ENCODE measurements around the gene PEPD.

PEPD gene

GRCh38 chr19:33554391-33554790, 32.8 kb upstream of the PEPD start:
- H3K27ac ChIP-seq = no peak overlapping the region
- TF ChIP-seq CTCF (IDR thresholded peaks at IDR 0.05) = no peak
- no peak for TF ChIP-seq ZFX (IDR thresholded peaks at IDR 0.05; ENCODE audit: borderline replicate concordance)

- TF ChIP-seq ZFX (IDR thresholded peaks at IDR 0.05; ENCODE audit: borderline replicate concordance) (no peak), CTCF (IDR thresholded peaks at IDR 0.05) (no peak)
- no peak overlapping the region for H3K27ac ChIP-seq
Observed at GRCh38 chr19:33553530-33554310, 32.1 kb upstream of the PEPD start.

- TF ChIP-seq CTCF (IDR thresholded peaks at IDR 0.05) (no peak), ZFX (IDR thresholded peaks at IDR 0.05; ENCODE audit: borderline replicate concordance) (no peak)
Observed at GRCh38 chr19:33552928-33553279, 31.3 kb upstream of the PEPD start.

GRCh38 chr19:33552191-33552927, 30.8 kb upstream of the PEPD start:
- H3K27ac ChIP-seq = no peak overlapping the region
- TF ChIP-seq CTCF (IDR thresholded peaks at IDR 0.05) (no peak), ZFX (IDR thresholded peaks at IDR 0.05; ENCODE audit: borderline replicate concordance) (no peak)

More at GRCh38 chr19:33552928-33553279, 31.3 kb upstream of the PEPD start:
- H3K27ac ChIP-seq = no peak overlapping the region

GRCh38 chr19:33551676-33552075, 30.1 kb upstream of the PEPD start:
- no peak overlapping the region for H3K27ac ChIP-seq
- no peak for TF ChIP-seq ZFX (IDR thresholded peaks at IDR 0.05; ENCODE audit: borderline replicate concordance)
- no peak for TF ChIP-seq CTCF (IDR thresholded peaks at IDR 0.05)

- TF ChIP-seq ZFX (IDR thresholded peaks at IDR 0.05; ENCODE audit: borderline replicate concordance) (no peak), CTCF (IDR thresholded peaks at IDR 0.05) (no peak)
- H3K27ac ChIP-seq = no peak overlapping the region
Observed at GRCh38 chr19:33550768-33551167, 29.2 kb upstream of the PEPD start.

GRCh38 chr19:33547676-33548075, 26.1 kb upstream of the PEPD start:
- H3K27ac ChIP-seq = no peak overlapping the region
- TF ChIP-seq ZFX (IDR thresholded peaks at IDR 0.05; ENCODE audit: borderline replicate concordance) (no peak), CTCF (IDR thresholded peaks at IDR 0.05) (no peak)
